Activated CD4-positive, alpha-beta T cell treated with anti-CD3 and anti-CD28 coated beads for 4 hours (primary cell): Measurements from ENCODE around the gene SLC2A6.

Source experiments
- DNase-seq, 2 donors: peaks; one replicate each; pipeline ENCODE4 v3.0.0-alpha.2; 2020

SLC2A6 gene

GRCh38 chr9:133476036-133476931 lies 2.6 kb downstream of the SLC2A6 start:
- no peak for DNase-seq

- DNase-seq = no peak
Measured at GRCh38 chr9:133475292-133476012, 3.4 kb downstream of the SLC2A6 start.

GRCh38 chr9:133474853-133475252 lies 4.0 kb downstream of the SLC2A6 start:
- no peak for DNase-seq

- no peak for DNase-seq
Measured at GRCh38 chr9:133474215-133474614, 4.7 kb downstream of the SLC2A6 start.

- DNase-seq = no peak
Measured at GRCh38 chr9:133473743-133474142, 5.2 kb downstream of the SLC2A6 start.

- no peak for DNase-seq
Measured at GRCh38 chr9:133472753-133473378, 6.0 kb downstream of the SLC2A6 start.

GRCh38 chr9:133472277-133472645 lies 6.6 kb downstream of the SLC2A6 start:
- DNase-seq = no peak

- no peak for DNase-seq
Measured at GRCh38 chr9:133471551-133472276, 7.2 kb downstream of the SLC2A6 start.

GRCh38 chr9:133470988-133471387 lies 7.9 kb downstream of the SLC2A6 start:
- DNase-seq = no peak

GRCh38 chr9:133470427-133470924 lies 8.4 kb downstream of the SLC2A6 start:
- no peak for DNase-seq

- DNase-seq = no peak
Measured at GRCh38 chr9:133468777-133469421, 10.0 kb downstream of the SLC2A6 start.

GRCh38 chr9:133468374-133468773 lies 10.5 kb downstream of the SLC2A6 start:
- no peak for DNase-seq

GRCh38 chr9:133467101-133467500 lies 11.8 kb downstream of the SLC2A6 start:
- DNase-seq = no peak

GRCh38 chr9:133465984-133466383 lies 12.9 kb downstream of the SLC2A6 start:
- no peak for DNase-seq

GRCh38 chr9:133464638-133465037 lies 14.3 kb downstream of the SLC2A6 start:
- DNase-seq = no peak

GRCh38 chr9:133463864-133464615 lies 14.9 kb downstream of the SLC2A6 start:
- DNase-seq = no peak

GRCh38 chr9:133463234-133463863 lies 15.6 kb downstream of the SLC2A6 start:
- no peak for DNase-seq

GRCh38 chr9:133461975-133462374 lies 16.9 kb downstream of the SLC2A6 start:
- no peak for DNase-seq

- peak in 1 of 2 donors; percentile 33 for DNase-seq
Measured at GRCh38 chr9:133460405-133461175, 18.3 kb downstream of the SLC2A6 start.
